ENCODE results near the gene ARHGEF7. TPM values are rescaled to one million over a fixed set of nuclear protein-coding genes. Genes with fewer than 3 reads are reported as not detected.

The ARHGEF7 gene
- total RNA-seq, 2 experiments from 2014 or later = 39.5 to 51.3 TPM

DNA sequence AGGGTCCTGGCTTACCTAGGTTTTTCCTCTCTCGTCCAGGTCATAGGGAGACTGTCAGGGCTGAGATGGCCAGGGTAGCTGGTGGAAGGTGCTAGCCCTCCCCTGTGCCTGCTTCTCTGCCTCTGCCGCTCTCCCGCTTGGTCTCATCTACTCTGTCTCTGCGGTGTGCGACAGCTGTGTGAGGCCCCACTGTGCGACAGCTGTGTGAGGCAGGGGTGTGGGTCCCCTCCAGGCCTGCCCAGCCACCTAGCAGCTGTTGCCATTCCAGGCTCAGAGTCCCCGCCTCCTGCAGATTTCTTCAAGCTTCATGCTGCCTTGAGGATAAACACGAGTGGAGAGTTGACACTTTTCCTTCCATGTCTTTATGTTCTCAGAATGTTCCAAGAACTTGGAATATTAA, 53.0 kb downstream of the ARHGEF7 start:
- intact Hi-C loops (cut with micrococcal nuclease; ENCODE audit: unreplicated experiment) = no loop called here
- CTCF ChIA-PET (ENCODE audit: unreplicated experiment) = no interaction called here

DNA sequence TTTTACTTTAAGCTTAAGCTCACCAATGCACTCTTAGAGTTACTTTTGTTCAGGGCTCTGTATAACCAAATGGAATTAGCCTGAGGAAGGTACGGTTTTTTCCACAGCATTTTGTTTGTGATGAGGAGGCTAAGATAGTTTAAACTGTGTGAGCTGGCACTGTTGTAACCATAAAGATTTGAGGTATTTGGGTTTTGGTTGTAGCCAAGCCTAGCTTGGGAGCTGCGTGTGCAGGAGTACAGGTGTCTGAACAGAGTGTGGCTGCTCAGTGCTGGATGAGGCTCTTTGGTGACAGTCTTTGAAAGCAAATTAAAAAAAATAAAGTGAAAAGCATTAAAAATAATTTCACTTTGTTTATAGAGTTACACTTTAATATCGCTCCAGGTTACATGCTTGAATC, 56.0 kb downstream of the ARHGEF7 start:
- no TSS peak for BruUV-seq (replicated peaks)

More for the DNA sequence above, 53.0 kb downstream of the ARHGEF7 start:
- Histone ChIP-seq H4K20me1 (ENCODE audit: insufficient read depth, low read length) (peaks cover 1% of the 10 kb centered on the region; the same call in 1 of the 2 replicates), H3K4me3 (ENCODE audit: low read depth, low read length, poor library complexity, severe bottlenecking) (no peak overlapping the region), H3K79me2 (ENCODE audit: insufficient read depth, low read depth, low read length) (peaks cover 73% of the 10 kb centered on the region; the same call in 1 of the 2 replicates), H3K4me1 (ENCODE audit: insufficient read depth, low read length, poor library complexity, severe bottlenecking) (peaks cover 37% of the 10 kb centered on the region), H2AFZ (ENCODE audit: low read length) (no peak overlapping the region), H3K9me3 (ENCODE audit: low read length) (0 out of 2 replicates have a peak, but pooled peaks cover 8% of the 10 kb centered on the region), H3K4me2 (ENCODE audit: low read length) (no peak overlapping the region), H3K36me3 (ENCODE audit: insufficient read depth, low read length) (peaks cover 66% of the 10 kb centered on the region), H3K9me2 (ENCODE audit: insufficient read depth, low read length) (no peaks in the 10 kb centered on the region), H3K27ac (ENCODE audit: low read depth, low read length, poor library complexity, severe bottlenecking) (no peak overlapping the region)
- DNase-seq (ENCODE audit: low spot score) = no peak
- BruUV-seq (replicated peaks) = no TSS peak
- POLR2A ChIA-PET = interaction anchor here (0.5 to 1.7 kb wide), 2 partner anchors 15 to 37 kb away, joined by 3 to 5 read pairs; no protein-coding TSS in a partner anchor
- TF ChIP-seq, protein P1, sequence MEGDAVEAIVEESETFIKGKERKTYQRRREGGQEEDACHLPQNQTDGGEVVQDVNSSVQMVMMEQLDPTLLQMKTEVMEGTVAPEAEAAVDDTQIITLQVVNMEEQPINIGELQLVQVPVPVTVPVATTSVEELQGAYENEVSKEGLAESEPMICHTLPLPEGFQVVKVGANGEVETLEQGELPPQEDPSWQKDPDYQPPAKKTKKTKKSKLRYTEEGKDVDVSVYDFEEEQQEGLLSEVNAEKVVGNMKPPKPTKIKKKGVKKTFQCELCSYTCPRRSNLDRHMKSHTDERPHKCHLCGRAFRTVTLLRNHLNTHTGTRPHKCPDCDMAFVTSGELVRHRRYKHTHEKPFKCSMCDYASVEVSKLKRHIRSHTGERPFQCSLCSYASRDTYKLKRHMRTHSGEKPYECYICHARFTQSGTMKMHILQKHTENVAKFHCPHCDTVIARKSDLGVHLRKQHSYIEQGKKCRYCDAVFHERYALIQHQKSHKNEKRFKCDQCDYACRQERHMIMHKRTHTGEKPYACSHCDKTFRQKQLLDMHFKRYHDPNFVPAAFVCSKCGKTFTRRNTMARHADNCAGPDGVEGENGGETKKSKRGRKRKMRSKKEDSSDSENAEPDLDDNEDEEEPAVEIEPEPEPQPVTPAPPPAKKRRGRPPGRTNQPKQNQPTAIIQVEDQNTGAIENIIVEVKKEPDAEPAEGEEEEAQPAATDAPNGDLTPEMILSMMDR (conservative IDR thresholded peaks at IDR 0.05; ENCODE audit: low read length) = no peak
- no peak for TF ChIP-seq EZH2phosphoT487 (IDR thresholded peaks at IDR 0.05; ENCODE audit: borderline replicate concordance, low read depth, low read length)

More for the DNA sequence above, 56.0 kb downstream of the ARHGEF7 start:
- Histone ChIP-seq H2AFZ (ENCODE audit: low read length) (no peak overlapping the region), H3K4me2 (ENCODE audit: low read length) (peak overlapping the region; percentile 39; the same call in 1 of the 2 replicates), H3K36me3 (ENCODE audit: insufficient read depth, low read length) (peaks cover 83% of the 10 kb centered on the region), H3K4me1 (ENCODE audit: insufficient read depth, low read length, poor library complexity, severe bottlenecking) (peaks cover 25% of the 10 kb centered on the region), H3K4me3 (ENCODE audit: low read depth, low read length, poor library complexity, severe bottlenecking) (no peak overlapping the region), H3K79me2 (ENCODE audit: insufficient read depth, low read depth, low read length) (peaks cover 47% of the 10 kb centered on the region; the same call in 1 of the 2 replicates), H3K27ac (ENCODE audit: low read depth, low read length, poor library complexity, severe bottlenecking) (no peak overlapping the region), H3K9me2 (ENCODE audit: insufficient read depth, low read length) (no peaks in the 10 kb centered on the region), H4K20me1 (ENCODE audit: insufficient read depth, low read length) (no peaks in the 10 kb centered on the region; the same call in 1 of the 2 replicates), H3K9me3 (ENCODE audit: low read length) (0 out of 2 replicates have a peak, but pooled peaks cover 8% of the 10 kb centered on the region)
- CTCF ChIA-PET (ENCODE audit: unreplicated experiment) = no interaction called here
- intact Hi-C loops (cut with micrococcal nuclease; ENCODE audit: unreplicated experiment) = no loop called here
- TF ChIP-seq, protein P1 (conservative IDR thresholded peaks at IDR 0.05; ENCODE audit: low read length) = no peak
- no peak for TF ChIP-seq EZH2phosphoT487 (IDR thresholded peaks at IDR 0.05; ENCODE audit: borderline replicate concordance, low read depth, low read length)
- POLR2A ChIA-PET = interaction anchor here (0.6 to 1.4 kb wide), 3 partner anchors 10 to 1416 kb away, joined by 3 read pairs; no protein-coding TSS in a partner anchor
- DNase-seq (ENCODE audit: low spot score) = no peak
